ENCODE data around the gene NCAPG2.
"Not testable (repeated sequence)": the region's sequence is repeated elsewhere in the genome, so short reads cannot be mapped to it uniquely, and the experiment has no call there.

NCAPG2 gene

GRCh38 chr7:158633055-158633956, 71.3 kb downstream of the NCAPG2 start:
- no peak for DNase-seq

GRCh38 chr7:158631574-158632195, 72.9 kb downstream of the NCAPG2 start:
- no peak for DNase-seq

GRCh38 chr7:158626289-158626688, 78.3 kb downstream of the NCAPG2 start:
- DNase-seq, result not testable (repeated sequence)

GRCh38 chr7:158623241-158623640, 81.4 kb downstream of the NCAPG2 start:
- DNase-seq, result no peak

GRCh38 chr7:158620839-158621441, 83.7 kb downstream of the NCAPG2 start:
- no peak for DNase-seq

GRCh38 chr7:158620418-158620817, 84.2 kb downstream of the NCAPG2 start:
- no peak for DNase-seq

- DNase-seq, result no peak
These were observed 85.9 kb downstream of the NCAPG2 start for GRCh38 chr7:158618745-158619140.

- DNase-seq, result no peak
These were observed 86.9 kb downstream of the NCAPG2 start for GRCh38 chr7:158617737-158618128.

GRCh38 chr7:158616050-158616449, 88.6 kb downstream of the NCAPG2 start:
- DNase-seq, result no peak

GRCh38 chr7:158614700-158615099, 89.9 kb downstream of the NCAPG2 start:
- peak in 1 of 5 experiments; percentile 48 for DNase-seq

GRCh38 chr7:158613481-158613880, 91.1 kb downstream of the NCAPG2 start:
- peak in 1 of 5 experiments; percentile 82 for DNase-seq

- no peak for DNase-seq
These were observed 92.1 kb downstream of the NCAPG2 start for GRCh38 chr7:158612546-158612945.

- no peak for DNase-seq
These were observed 93.1 kb downstream of the NCAPG2 start for GRCh38 chr7:158611541-158611940.

GRCh38 chr7:158609313-158609974, 95.2 kb downstream of the NCAPG2 start:
- DNase-seq, result no peak

GRCh38 chr7:158607563-158607962, 97.0 kb downstream of the NCAPG2 start:
- no peak for DNase-seq

GRCh38 chr7:158606671-158607424, 97.8 kb downstream of the NCAPG2 start:
- no peak for DNase-seq

- DNase-seq, result no peak
These were observed 98.5 kb downstream of the NCAPG2 start for GRCh38 chr7:158606129-158606528.

- no peak for DNase-seq
These were observed 100.5 kb downstream of the NCAPG2 start for GRCh38 chr7:158603773-158604755.

- peak in 1 of 5 experiments; percentile 40 for DNase-seq
These were observed 101.5 kb downstream of the NCAPG2 start for GRCh38 chr7:158602905-158603772.

GRCh38 chr7:158602041-158602440, 102.6 kb downstream of the NCAPG2 start:
- no peak for DNase-seq

Data from T-helper 2 cell (primary cell).